Measurements from ENCODE around the gene FARP2. TPM values are rescaled to one million over a fixed set of nuclear protein-coding genes. Genes with fewer than 3 reads are reported as not detected.

Gene FARP2, protein sequence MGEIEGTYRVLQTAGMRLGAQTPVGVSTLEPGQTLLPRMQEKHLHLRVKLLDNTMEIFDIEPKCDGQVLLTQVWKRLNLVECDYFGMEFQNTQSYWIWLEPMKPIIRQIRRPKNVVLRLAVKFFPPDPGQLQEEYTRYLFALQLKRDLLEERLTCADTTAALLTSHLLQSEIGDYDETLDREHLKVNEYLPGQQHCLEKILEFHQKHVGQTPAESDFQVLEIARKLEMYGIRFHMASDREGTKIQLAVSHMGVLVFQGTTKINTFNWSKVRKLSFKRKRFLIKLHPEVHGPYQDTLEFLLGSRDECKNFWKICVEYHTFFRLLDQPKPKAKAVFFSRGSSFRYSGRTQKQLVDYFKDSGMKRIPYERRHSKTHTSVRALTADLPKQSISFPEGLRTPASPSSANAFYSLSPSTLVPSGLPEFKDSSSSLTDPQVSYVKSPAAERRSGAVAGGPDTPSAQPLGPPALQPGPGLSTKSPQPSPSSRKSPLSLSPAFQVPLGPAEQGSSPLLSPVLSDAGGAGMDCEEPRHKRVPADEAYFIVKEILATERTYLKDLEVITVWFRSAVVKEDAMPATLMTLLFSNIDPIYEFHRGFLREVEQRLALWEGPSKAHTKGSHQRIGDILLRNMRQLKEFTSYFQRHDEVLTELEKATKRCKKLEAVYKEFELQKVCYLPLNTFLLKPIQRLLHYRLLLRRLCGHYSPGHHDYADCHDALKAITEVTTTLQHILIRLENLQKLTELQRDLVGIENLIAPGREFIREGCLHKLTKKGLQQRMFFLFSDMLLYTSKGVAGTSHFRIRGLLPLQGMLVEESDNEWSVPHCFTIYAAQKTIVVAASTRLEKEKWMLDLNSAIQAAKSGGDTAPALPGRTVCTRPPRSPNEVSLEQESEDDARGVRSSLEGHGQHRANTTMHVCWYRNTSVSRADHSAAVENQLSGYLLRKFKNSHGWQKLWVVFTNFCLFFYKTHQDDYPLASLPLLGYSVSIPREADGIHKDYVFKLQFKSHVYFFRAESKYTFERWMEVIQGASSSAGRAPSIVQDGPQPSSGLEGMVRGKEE
- 36.6 and 40.9 TPM in 2 replicates for total RNA-seq

DNA sequence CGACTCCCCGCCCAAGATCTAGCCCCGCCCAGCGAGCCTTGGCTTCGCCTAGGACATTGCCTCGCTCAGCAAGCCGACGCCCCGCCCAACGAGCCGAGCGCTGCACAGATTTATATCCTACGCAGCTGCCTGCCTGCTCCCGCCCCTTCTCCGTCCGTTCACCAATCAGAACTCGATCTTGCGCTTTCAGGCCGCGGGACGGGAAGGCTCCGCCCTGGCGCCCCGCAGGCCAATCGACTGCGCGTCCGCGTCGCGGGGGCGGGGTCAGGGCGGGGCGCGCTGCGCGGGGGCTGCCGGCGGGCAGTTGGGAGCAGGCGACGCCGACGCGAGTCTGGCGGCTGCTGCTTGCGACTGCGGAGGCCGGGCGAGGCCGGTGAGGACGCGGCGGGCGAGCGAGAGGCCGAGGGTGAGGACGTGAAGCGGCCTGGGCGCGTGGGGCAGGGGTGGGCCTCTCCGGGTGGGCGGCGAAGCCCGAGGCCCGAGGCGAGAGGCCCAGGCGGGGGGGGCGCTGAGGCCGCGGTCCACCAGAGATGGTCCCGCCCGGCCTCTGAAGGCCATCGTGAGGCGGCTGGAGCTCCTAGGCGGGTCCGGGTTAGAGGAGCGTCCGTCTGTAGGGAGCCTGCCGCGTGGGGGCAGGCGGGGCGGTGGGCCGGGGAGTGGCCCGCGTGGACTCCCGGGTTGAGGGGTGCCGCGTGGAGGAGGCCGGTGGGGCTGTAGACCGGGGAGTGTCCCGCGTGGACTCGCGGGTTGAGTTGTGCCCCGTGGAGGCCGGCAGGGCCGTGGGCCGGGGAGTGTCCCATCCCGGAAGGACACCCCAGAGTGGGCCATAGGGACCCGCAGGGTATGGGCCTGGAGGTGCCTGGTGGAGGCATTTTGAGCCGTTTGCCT lies at the start of gene FARP2:
Gene FARP2, plus strand, starts transcription at position 303 of the 888 bp plus-strand sequence. CDS start 16,823 bp downstream, outside the sequence.
- Mint-ChIP-seq H3K27me3 (ENCODE audit: insufficient read depth) (peaks cover 2% of the 10 kb centered on the region), H3K4me3 (peak within 1 kb of the TSS; percentile 84), H3K36me3 (ENCODE audit: low read depth) (peaks cover 21% of the 10 kb centered on the region), H3K9me3 (no peaks in the 10 kb centered on the region), H3K27ac (peak within 1 kb of the TSS; percentile 83), H3K4me1 (ENCODE audit: low read depth) (peaks cover 22% of the 10 kb centered on the region)
- intact Hi-C loops (cut with micrococcal nuclease): loop anchor here (1.0 to 5.0 kb wide), 15 partner anchors 20 to 794 kb away; partner anchors contain the start of genes ATG4B, D2HGDH, DTYMK and DUSP28
- peak; percentile 95 for DNase-seq (ENCODE audit: low spot score)

DNA sequence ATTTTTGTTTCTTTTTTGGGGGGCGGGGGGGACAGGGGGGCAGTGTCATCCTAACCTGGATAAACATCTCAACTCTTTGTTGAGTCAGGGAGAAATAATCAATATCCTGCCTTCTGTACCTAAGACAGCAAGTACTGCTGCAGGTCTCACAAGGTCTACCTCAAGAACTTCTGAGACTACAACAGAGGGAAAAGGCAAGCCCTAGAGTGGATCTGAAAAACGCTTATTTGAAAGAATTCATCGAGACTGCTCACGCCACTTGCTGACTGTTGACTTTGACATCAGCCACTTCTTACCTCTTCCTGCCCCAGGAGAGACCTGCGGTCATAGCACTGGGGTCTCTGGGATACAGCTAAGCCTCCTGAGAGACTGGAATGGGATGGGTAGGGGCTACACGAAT lies 49.0 kb upstream of the FARP2 start:
- Mint-ChIP-seq H3K4me1 (ENCODE audit: low read depth) (peaks cover 65% of the 10 kb centered on the region), H3K27me3 (ENCODE audit: insufficient read depth) (no peaks in the 10 kb centered on the region), H3K4me3 (no peak overlapping the region), H3K36me3 (ENCODE audit: low read depth) (peaks cover 16% of the 10 kb centered on the region), H3K9me3 (no peaks in the 10 kb centered on the region), H3K27ac (no peak overlapping the region)
- intact Hi-C loops (cut with micrococcal nuclease): no loop called here
- no peak for DNase-seq (ENCODE audit: low spot score)

DNA sequence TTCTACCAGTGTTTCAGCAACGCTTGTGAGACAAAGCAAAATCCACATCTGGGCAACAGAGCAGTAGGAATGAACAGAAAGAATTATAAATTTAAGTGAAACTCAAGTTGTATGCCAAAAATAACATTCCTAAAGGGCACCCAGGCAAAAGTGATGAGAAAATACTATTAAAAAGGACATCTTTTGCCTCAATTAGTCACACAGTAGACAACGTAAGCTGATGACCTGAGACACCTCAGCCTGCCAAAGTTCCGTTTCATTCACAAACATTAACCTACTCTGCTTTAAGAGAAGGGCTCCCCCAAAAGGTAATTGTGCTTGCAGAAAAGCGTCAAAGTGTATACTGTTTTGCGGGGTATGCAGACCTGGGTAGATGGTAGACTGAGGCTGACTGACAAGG lies 47.8 kb upstream of the FARP2 start:
- peaks cover 19% of the 10 kb centered on the region for H3K36me3 Mint-ChIP-seq (ENCODE audit: low read depth)
- DNase-seq (ENCODE audit: low spot score): no peak
- H3K4me1 Mint-ChIP-seq (ENCODE audit: low read depth): peaks cover 68% of the 10 kb centered on the region
- no peaks in the 10 kb centered on the region for H3K27me3 Mint-ChIP-seq (ENCODE audit: insufficient read depth)
- no peaks in the 10 kb centered on the region for H3K9me3 Mint-ChIP-seq
- no peak overlapping the region for H3K4me3 Mint-ChIP-seq
- no peak overlapping the region for H3K27ac Mint-ChIP-seq
- intact Hi-C loops (cut with micrococcal nuclease): no loop called here

DNA sequence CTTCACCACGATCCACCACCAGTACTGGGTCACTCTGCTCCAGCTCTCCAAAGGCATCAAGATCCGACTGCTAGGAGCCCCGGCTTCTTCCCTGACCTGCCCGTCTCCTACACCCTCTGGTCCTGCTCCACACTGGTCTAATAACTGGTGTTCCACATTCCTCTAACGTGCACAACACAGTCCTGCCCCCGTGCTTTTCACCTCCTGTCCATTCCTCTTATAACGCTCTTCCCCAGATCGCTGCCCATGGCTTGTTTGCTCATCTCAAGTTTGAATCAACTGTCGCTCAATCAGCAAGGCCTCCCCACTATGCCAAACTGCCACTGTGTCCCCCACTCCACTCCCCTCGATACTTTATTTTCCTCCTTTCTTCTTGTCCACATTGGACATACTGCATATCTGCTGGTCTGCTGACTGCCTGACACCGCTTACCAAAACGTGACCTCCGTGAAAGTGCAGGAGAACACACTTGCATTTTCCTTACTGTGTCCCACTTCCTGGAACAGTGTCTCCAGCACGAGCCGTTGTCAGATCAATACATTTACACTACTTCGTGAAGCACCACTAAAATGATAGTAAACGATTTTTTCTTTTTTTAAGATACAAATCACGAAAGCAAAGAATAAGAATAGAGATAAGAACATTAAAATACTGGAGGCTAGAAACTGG lies 47.1 kb upstream of the FARP2 start:
- H3K4me1 Mint-ChIP-seq (ENCODE audit: low read depth): peaks cover 68% of the 10 kb centered on the region
- no peak for DNase-seq (ENCODE audit: low spot score)
- no peak overlapping the region for H3K4me3 Mint-ChIP-seq
- peaks cover 22% of the 10 kb centered on the region for H3K36me3 Mint-ChIP-seq (ENCODE audit: low read depth)
- intact Hi-C loops (cut with micrococcal nuclease): no loop called here
- H3K27me3 Mint-ChIP-seq (ENCODE audit: insufficient read depth): no peaks in the 10 kb centered on the region
- H3K9me3 Mint-ChIP-seq: no peaks in the 10 kb centered on the region
- peak overlapping the region; percentile 6 for H3K27ac Mint-ChIP-seq

DNA sequence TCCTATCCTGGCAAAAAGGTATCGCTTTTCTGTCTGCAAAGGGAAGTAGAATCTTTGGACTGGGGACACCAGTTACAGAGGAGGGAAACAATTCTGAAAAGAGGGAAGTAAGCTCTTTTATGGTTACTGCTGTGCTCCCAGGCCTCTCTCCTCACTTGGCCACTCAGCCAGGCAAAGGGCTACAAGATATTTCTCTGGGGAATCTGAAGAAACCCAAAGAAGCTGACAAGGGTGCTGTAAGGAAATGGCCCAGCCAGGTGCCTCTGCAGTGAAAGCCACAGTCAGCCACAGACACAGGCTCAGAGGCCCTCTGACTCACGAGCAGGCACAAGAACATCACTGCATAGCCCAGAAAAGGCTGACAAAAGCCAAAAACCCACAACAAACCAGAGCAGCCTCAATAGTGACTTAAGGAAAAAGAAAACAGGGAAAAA lies 46.4 kb upstream of the FARP2 start:
- H3K27ac Mint-ChIP-seq: peak overlapping the region; percentile 83
- intact Hi-C loops (cut with micrococcal nuclease): no loop called here
- DNase-seq (ENCODE audit: low spot score): peak; percentile 57
- peaks cover 22% of the 10 kb centered on the region for H3K36me3 Mint-ChIP-seq (ENCODE audit: low read depth)
- no peaks in the 10 kb centered on the region for H3K9me3 Mint-ChIP-seq
- peaks cover 63% of the 10 kb centered on the region for H3K4me1 Mint-ChIP-seq (ENCODE audit: low read depth)
- H3K27me3 Mint-ChIP-seq (ENCODE audit: insufficient read depth): no peaks in the 10 kb centered on the region
- H3K4me3 Mint-ChIP-seq: peak overlapping the region; percentile 74

DNA sequence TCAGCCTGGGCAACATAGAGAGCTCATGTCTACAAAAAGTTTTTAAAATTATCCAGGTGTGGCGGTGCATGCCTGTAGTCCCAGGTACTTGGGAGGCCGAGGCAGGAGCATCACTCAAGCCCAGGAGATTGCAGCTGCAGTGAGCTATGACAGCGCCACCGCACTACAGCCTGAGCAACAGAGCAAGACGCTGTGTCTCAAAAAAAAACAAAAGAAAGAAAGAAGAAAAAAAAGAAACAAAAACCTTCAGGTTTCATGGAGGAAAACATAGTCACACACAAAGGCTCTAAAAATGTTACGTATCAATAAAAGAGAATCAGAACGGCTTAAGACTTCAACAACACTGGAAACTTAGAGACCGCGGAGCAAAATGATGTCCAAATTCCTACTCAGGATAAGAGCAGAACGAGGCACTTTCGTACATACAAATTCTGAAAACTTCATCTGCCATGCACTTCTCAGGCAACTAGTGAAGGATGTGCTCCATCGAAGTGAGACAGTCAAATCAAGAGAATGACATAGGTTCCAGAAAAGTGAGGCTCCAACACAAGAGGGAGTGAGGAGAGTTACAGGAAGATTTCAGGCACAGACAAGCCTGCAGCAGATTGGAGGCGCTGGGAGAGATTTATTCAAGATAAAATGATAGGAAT lies 45.0 kb upstream of the FARP2 start:
- no peak overlapping the region for H3K4me3 Mint-ChIP-seq
- H3K27ac Mint-ChIP-seq: peak overlapping the region; percentile 70
- H3K27me3 Mint-ChIP-seq (ENCODE audit: insufficient read depth): peaks cover 2% of the 10 kb centered on the region
- no peak for DNase-seq (ENCODE audit: low spot score)
- intact Hi-C loops (cut with micrococcal nuclease): no loop called here
- H3K9me3 Mint-ChIP-seq: no peaks in the 10 kb centered on the region
- H3K4me1 Mint-ChIP-seq (ENCODE audit: low read depth): peaks cover 55% of the 10 kb centered on the region
- peaks cover 22% of the 10 kb centered on the region for H3K36me3 Mint-ChIP-seq (ENCODE audit: low read depth)

DNA sequence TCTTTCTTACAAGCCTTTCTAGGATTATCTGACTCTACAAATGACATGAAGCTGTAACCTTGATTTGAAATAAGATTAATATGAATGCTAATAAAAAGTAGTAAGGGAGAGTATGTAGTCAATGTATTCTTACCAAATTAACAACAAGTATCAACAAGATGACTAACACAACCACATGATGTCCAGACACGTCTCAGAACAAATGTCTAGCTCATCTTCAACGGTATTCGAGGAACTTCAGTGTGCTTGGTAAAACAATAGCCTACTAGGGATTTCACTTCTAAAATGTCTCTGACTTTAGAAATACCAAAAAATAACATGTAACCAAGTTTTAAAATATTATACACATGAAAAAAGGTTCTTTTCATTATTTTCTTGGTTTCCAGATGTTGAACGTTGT lies 44.0 kb upstream of the FARP2 start:
- H3K9me3 Mint-ChIP-seq: no peaks in the 10 kb centered on the region
- peaks cover 27% of the 10 kb centered on the region for H3K36me3 Mint-ChIP-seq (ENCODE audit: low read depth)
- DNase-seq (ENCODE audit: low spot score): no peak
- intact Hi-C loops (cut with micrococcal nuclease): no loop called here
- peaks cover 59% of the 10 kb centered on the region for H3K4me1 Mint-ChIP-seq (ENCODE audit: low read depth)
- H3K4me3 Mint-ChIP-seq: peak overlapping the region; percentile 13
- H3K27me3 Mint-ChIP-seq (ENCODE audit: insufficient read depth): peaks cover 2% of the 10 kb centered on the region
- no peak overlapping the region for H3K27ac Mint-ChIP-seq

DNA sequence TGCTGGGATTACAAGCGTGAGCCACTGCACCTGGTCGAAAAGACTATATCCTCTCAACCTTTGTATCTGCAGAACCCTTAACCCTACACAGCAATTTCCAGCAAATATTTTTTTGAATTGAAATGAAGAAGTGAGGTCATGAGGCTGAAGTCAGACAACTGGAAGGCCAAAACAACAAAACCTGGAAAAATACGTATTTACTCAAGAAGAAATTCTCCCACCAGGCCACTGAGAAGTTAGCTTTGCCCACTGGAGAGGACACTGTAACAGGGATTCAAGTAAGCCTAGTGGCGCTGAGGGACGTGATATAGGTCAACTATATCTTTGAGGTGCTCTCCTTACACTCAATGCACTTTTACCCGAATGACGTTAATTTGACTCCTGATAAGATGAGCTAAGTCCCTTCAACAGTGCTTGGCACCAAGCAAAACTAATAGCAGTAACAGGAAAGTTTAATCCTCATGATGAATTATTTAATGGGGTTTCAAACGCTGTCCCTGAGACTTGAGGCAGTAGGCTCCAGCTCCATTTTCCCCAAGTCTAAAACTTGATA lies 42.5 kb upstream of the FARP2 start:
- H3K36me3 Mint-ChIP-seq (ENCODE audit: low read depth): peaks cover 38% of the 10 kb centered on the region
- DNase-seq (ENCODE audit: low spot score): no peak
- peak overlapping the region; percentile 100 for H3K4me3 Mint-ChIP-seq
- H3K9me3 Mint-ChIP-seq: no peaks in the 10 kb centered on the region
- peaks cover 2% of the 10 kb centered on the region for H3K27me3 Mint-ChIP-seq (ENCODE audit: insufficient read depth)
- H3K4me1 Mint-ChIP-seq (ENCODE audit: low read depth): peaks cover 73% of the 10 kb centered on the region
- H3K27ac Mint-ChIP-seq: peak overlapping the region; percentile 37
- intact Hi-C loops (cut with micrococcal nuclease): loop anchor here (2.0 kb wide), 1 partner anchor 211 kb away; the partner anchor contains the start of gene MTERF4

DNA sequence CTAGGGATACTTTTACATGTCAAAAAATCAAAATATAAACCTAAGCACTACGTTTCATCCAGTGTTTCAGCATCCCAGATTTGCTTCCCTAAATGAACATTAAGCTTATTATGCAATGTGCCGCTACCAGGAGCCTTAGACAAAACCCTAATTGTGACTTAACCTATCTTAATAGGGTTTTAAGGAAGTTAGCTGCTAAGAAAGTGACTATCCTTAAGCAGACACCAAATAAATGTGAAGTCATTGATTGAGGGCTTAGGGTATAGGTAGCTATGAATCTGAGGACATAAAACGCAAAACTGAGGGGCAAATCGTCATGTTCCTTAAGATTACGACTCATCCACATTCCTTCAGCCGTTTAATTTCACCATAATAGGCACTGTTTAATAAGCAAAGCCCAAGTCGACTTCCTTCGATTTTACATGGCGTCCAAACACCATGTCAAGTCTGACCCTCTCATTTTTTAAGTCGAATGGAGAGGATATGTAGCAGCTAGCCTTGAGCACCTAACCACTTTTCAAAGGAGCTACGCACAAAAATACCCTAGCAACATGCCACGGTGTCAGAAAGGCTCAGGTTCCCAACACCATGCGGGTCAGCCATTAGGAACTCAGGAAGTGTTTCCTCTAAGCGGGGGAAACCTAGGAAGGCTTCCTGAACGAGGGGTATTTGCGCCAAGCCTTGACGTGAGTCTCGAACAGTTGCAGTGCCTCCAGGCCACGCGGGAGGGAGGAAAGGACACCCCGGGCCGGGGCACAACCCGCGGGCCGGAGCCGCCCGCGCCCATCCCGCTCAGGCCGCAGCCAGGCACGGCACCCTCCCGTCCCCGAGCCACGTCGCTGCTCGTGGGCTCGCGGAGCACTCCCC lies 41.6 kb upstream of the FARP2 start:
- peaks cover 74% of the 10 kb centered on the region for H3K4me1 Mint-ChIP-seq (ENCODE audit: low read depth)
- no peak for DNase-seq (ENCODE audit: low spot score)
- H3K27me3 Mint-ChIP-seq (ENCODE audit: insufficient read depth): peaks cover 2% of the 10 kb centered on the region
- no peaks in the 10 kb centered on the region for H3K9me3 Mint-ChIP-seq
- peaks cover 38% of the 10 kb centered on the region for H3K36me3 Mint-ChIP-seq (ENCODE audit: low read depth)
- peak overlapping the region; percentile 82 for H3K27ac Mint-ChIP-seq
- H3K4me3 Mint-ChIP-seq: peak overlapping the region; percentile 100
- intact Hi-C loops (cut with micrococcal nuclease): loop anchor here (1.0 to 5.0 kb wide), 15 partner anchors 22 to 753 kb away; partner anchors contain the start of genes ATG4B, D2HGDH, DTYMK and FARP2

DNA sequence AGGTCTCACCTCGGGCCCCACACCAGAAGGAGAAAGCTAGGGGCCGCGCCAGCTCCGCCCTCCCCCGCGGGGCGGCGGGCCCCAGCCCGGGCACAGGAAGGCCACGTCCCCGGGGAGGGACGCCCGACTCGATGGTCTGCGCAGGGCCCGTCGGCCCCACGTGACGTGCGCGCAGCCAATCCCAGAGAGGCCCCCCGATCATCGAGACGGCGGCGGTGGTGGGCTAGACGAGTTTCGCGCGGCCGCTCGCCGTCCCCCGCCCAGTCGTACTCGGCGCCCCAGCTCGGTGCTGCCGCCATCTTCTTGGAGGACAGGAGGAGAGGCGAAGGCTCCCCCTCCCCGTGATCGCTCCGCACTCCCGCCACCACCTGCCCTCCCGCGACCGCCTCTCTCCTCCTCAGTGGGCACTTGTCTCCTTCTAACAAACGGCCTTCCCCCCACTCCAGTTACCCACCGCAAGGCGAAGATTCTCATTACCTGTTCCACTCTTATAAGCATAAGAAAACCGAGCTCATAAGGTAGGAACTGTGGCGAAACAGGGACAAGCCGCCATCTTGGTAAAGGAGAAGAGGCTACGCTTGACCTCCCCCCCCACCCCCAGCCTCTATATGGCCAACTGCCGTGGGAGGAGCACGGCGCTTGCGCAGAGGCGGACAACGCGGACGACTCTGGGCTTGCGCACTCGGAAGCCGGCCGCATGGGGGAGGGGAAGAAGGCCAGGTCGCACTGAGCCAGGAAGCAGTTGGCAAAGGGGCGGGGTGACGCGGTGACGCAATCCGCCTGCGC lies 40.8 kb upstream of the FARP2 start, which contains the start of gene HDLBP:
Gene HDLBP, minus strand, starts transcription at position 580 of the 786 bp plus-strand sequence. CDS start 48,803 bp downstream, outside the sequence.
- H3K4me3 Mint-ChIP-seq: peak within 1 kb of the TSS; percentile 100
- H3K4me1 Mint-ChIP-seq (ENCODE audit: low read depth): peaks cover 74% of the 10 kb centered on the region
- intact Hi-C loops (cut with micrococcal nuclease): loop anchor here (1.0 to 5.0 kb wide), 15 partner anchors 21 to 754 kb away; partner anchors contain the start of genes ATG4B, D2HGDH, DTYMK and FARP2

More for the DNA sequence above, 40.8 kb upstream of the FARP2 start, which contains the start of gene HDLBP:
- H3K27me3 Mint-ChIP-seq (ENCODE audit: insufficient read depth): peaks cover 2% of the 10 kb centered on the region
- H3K9me3 Mint-ChIP-seq: no peaks in the 10 kb centered on the region
- peaks cover 41% of the 10 kb centered on the region for H3K36me3 Mint-ChIP-seq (ENCODE audit: low read depth)
- peak; percentile 100 for DNase-seq (ENCODE audit: low spot score)
- H3K27ac Mint-ChIP-seq: peak within 1 kb of the TSS; percentile 100

Measured in activated T-helper 1 cell treated with anti-CD3 and anti-CD28 coated beads, Interleukin-12 subunit alpha, Interleukin-12 subunit beta, Interleukin-2, Interleukin-4 antibody, amounts not matched to agents 30 ng/mL and 10 ng/mL and 1 ng/mL, durations not matched to agents 14 hours and 24 hours and 36 hours (primary cell).